GM10266 (cell line): ENCODE results near the gene NUMA1.

ENCODE experiments used
- DNase-seq: peaks from one replicate; pipeline ENCODE4 v3.0.0; 2012; ENCODE audit errors: extremely low spot score
- CTCF ChIP-seq: IDR thresholded peaks from 2 replicates; pipeline ENCODE4 v1.5.1; 2012; ENCODE audit warnings: mild to moderate bottlenecking, low read depth; ENCODE audit not compliant: control insufficient read depth, insufficient read depth; ENCODE audit errors: missing control alignments

Gene NUMA1

GRCh38 chr11:72014761-72015320, 65.5 kb downstream of the NUMA1 start:
- DNase-seq = no peak
- no peak for TF ChIP-seq CTCF

- DNase-seq = no peak
- TF ChIP-seq CTCF = no peak
These were observed 66.3 kb downstream of the NUMA1 start for GRCh38 chr11:72013765-72014711.

- no peak for DNase-seq
- TF ChIP-seq CTCF = no peak
These were observed 67.2 kb downstream of the NUMA1 start for GRCh38 chr11:72012897-72013721.

- TF ChIP-seq CTCF = no peak
- DNase-seq = no peak
These were observed 68.2 kb downstream of the NUMA1 start for GRCh38 chr11:72012091-72012630.

- no peak for DNase-seq
- TF ChIP-seq CTCF = no peak
These were observed 69.7 kb downstream of the NUMA1 start for GRCh38 chr11:72010529-72011233.

- DNase-seq = no peak
- no peak for TF ChIP-seq CTCF
These were observed 71.2 kb downstream of the NUMA1 start for GRCh38 chr11:72009156-72009555.
